HepG2 (cell line): ENCODE results near the gene GZF1. TPM values are rescaled to one million over a fixed set of nuclear protein-coding genes. Genes with fewer than 3 reads are reported as not detected.

Source experiments
- DNMT1 ChIP-seq: sonication (generic); formaldehyde crosslinking; IDR thresholded peaks from 2 replicates; pipeline ENCODE4 v1.5.1; 2020; ENCODE audit warnings: mild to moderate bottlenecking, missing genetic modification reagents
- EEA1 ChIP-seq: sonication (generic); formaldehyde crosslinking; IDR thresholded peaks from 2 replicates; pipeline ENCODE4 v1.5.1; 2020; ENCODE audit warnings: mild to moderate bottlenecking, missing genetic modification reagents, borderline replicate concordance
- ISL2 ChIP-seq: sonication (generic); formaldehyde crosslinking; IDR thresholded peaks from 2 replicates; pipeline ENCODE4 v1.5.0; 2020; ENCODE audit warnings: missing genetic modification reagents
- MAFG ChIP-seq: sonication (generic); formaldehyde crosslinking; IDR thresholded peaks from 2 replicates; pipeline ENCODE4 v1.5.1; 2020; ENCODE audit warnings: mild to moderate bottlenecking, missing genetic modification reagents
- NRL ChIP-seq: sonication (generic); formaldehyde crosslinking; IDR thresholded peaks from 2 replicates; pipeline ENCODE4 v1.5.0; 2020; ENCODE audit warnings: missing genetic modification reagents, mild to moderate bottlenecking, moderate library complexity, borderline replicate concordance
- SAP130 ChIP-seq: IDR thresholded peaks from 2 replicates; pipeline ENCODE4 v1.6.1; 2016; ENCODE audit warnings: low read depth
- XBP1 ChIP-seq: sonication (generic); formaldehyde crosslinking; IDR thresholded peaks from 2 replicates; pipeline ENCODE4 v1.5.0; 2020; ENCODE audit warnings: missing genetic modification reagents
- ZFAT ChIP-seq: sonication (generic); formaldehyde crosslinking; conservative IDR thresholded peaks from 2 replicates; pipeline ENCODE4 v1.8.1; 2023; ENCODE audit warnings: missing genetic modification reagents, inconsistent platforms
- ZNF138 ChIP-seq: sonication (generic); formaldehyde crosslinking; IDR thresholded peaks from 2 replicates; pipeline ENCODE4 v1.5.0; 2020; ENCODE audit warnings: mild to moderate bottlenecking, low read depth, missing genetic modification reagents
- ZNF180 ChIP-seq: sonication (generic); formaldehyde crosslinking; IDR thresholded peaks from 2 replicates; pipeline ENCODE4 v1.4.0; 2020; ENCODE audit warnings: low read depth, missing genetic modification reagents, borderline replicate concordance
- ZNF484 ChIP-seq: sonication (generic); formaldehyde crosslinking; IDR thresholded peaks from 2 replicates; pipeline ENCODE4 v1.5.1; 2020; ENCODE audit warnings: mild to moderate bottlenecking, low read depth, missing genetic modification reagents, borderline replicate concordance
- ZNF501 ChIP-seq: sonication (generic); formaldehyde crosslinking; IDR thresholded peaks from 2 replicates; pipeline ENCODE4 v1.5.1; 2020; ENCODE audit warnings: mild to moderate bottlenecking, moderate library complexity, missing genetic modification reagents
- ZNF563 ChIP-seq: sonication (generic); formaldehyde crosslinking; IDR thresholded peaks from 2 replicates; pipeline ENCODE4 v1.8.0; 2022; ENCODE audit warnings: mild to moderate bottlenecking, moderate library complexity, missing genetic modification reagents
- ZNF598 ChIP-seq: sonication (generic); formaldehyde crosslinking; IDR thresholded peaks from 2 replicates; pipeline ENCODE4 v1.5.1; 2020; ENCODE audit warnings: mild to moderate bottlenecking, missing genetic modification reagents, borderline replicate concordance
- ZNF607 ChIP-seq: sonication (generic); formaldehyde crosslinking; IDR thresholded peaks from 2 replicates; pipeline ENCODE4 v1.5.1; 2020; ENCODE audit warnings: missing genetic modification reagents, mild to moderate bottlenecking, borderline replicate concordance
- ZNF616 ChIP-seq: sonication (generic); formaldehyde crosslinking; IDR thresholded peaks from 2 replicates; pipeline ENCODE4 v1.5.0; 2020; ENCODE audit warnings: low read depth, mild to moderate bottlenecking, missing genetic modification reagents
- ZNF703 ChIP-seq: sonication (generic); formaldehyde crosslinking; IDR thresholded peaks from 2 replicates; pipeline ENCODE4 v1.5.1; 2020; ENCODE audit warnings: missing genetic modification reagents, mild to moderate bottlenecking, moderate library complexity, borderline replicate concordance
- polyA plus RNA-seq, 8 experiments: library from polyadenylated mRNA; depleted of rRNA in 3 of 8; stranded (reverse) in 7 of 8; unstranded in 1 of 8; fragments of >200 nt; fragmentation: Illumina TruSeq in 4 of 8; extraction: Trizol in 4 of 8; gene quantifications; 2 replicates each; pipeline versions ENCODE4 v1.2.1 to v1.2.3, GENCODE V29; 2011 to 2016; ENCODE audit warnings: low read depth in 4 of 8, missing spikeins in 1 of 8, mixed read lengths in 1 of 8; ENCODE audit not compliant: insufficient read depth in 1 of 8
- total RNA-seq, 5 experiments: library from RNA; depleted of rRNA; stranded (reverse); fragments of >200 nt; fragmentation: Illumina TruSeq; extraction: Trizol; gene quantifications; 2 replicates each; pipeline ENCODE4 v1.2.3, GENCODE V29; 2016; ENCODE audit warnings: low read depth in 1 of 5
- TF ChIP-seq, protein P1 (sequence below): IDR thresholded peaks from 2 replicates; pipeline ENCODE4 v1.6.1; 2016; ENCODE audit warnings: mild to moderate bottlenecking, missing biosample characterization, missing genetic modification reagents
- TF ChIP-seq, protein P2 (sequence below): sonication (generic); formaldehyde crosslinking; IDR thresholded peaks from 2 replicates; pipeline ENCODE4 v1.8.1; 2023; ENCODE audit warnings: mild to moderate bottlenecking, missing genetic modification reagents, borderline replicate concordance
- TF ChIP-seq, protein P3 (sequence below): sonication (generic); formaldehyde crosslinking; IDR thresholded peaks from 2 replicates; pipeline ENCODE4 v1.5.0; 2020; ENCODE audit warnings: missing genetic modification reagents, mild to moderate bottlenecking, borderline replicate concordance
- TF ChIP-seq, protein P4 (sequence below): sonication (generic); formaldehyde crosslinking; IDR thresholded peaks from 2 replicates; pipeline ENCODE4 v1.5.0; 2020; ENCODE audit warnings: mild to moderate bottlenecking, missing genetic modification reagents, borderline replicate concordance
- TF ChIP-seq, protein P5 (sequence below): sonication (generic); formaldehyde crosslinking; IDR thresholded peaks from 2 replicates; pipeline ENCODE4 v1.8.0; 2022; ENCODE audit warnings: mild to moderate bottlenecking, missing genetic modification reagents

GZF1 gene
- total and polyA plus RNA-seq, 2 of the 13 experiments (the other 11 are each of a cell fraction or from before 2014, with no cell fraction given) = 16.9 to 26.0 TPM

DNA sequence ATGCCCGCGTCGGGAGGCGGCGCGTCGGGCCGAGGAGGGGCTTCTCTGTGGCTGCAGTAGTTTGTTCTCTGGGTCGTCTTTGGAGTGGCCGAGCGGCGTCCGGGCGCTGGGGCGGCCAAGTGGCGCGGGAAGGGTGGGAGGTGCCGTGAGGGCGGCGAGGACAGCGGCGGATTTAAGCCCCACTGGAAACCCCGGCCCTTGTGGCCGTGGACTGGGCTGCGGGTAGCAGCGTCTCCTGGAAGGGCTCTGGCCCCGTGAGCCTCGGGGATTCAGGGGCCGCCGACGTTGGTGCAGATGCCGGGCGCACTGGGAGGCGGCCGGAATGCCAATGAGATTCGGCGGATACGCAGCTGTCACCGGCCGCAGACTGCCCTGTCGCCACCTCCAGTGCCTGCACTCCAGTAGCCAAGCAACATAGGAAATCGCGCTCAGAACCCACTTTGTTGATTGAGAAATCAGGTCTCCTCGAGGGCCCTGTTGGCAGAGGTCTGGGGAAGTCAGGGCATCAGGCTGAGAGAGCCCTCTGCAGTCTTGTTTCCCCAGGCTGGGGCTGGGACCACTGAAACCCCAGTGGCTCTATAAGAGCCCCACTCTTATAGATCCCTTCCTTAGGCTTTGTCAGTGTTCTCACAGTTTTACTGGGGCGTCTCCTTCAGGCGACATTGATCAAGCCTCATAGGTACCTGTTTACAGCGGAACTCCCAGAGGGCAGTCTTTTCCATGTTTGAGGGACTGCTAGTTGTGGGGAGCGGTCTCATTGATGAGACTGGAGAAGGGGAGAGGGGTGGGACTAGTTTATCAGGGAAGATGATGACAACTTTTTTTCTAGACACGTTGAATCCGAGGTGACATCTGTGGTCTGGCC, 642 bp downstream of the GZF1 start (continued):
- 0 out of 2 replicates have a peak, but pooled peaks have one; percentile 72 for TF ChIP-seq ZNF703
- TF ChIP-seq, protein P1, sequence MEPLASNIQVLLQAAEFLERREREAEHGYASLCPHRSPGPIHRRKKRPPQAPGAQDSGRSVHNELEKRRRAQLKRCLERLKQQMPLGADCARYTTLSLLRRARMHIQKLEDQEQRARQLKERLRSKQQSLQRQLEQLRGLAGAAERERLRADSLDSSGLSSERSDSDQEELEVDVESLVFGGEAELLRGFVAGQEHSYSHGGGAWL (CRISPR knock-in tag) = peak; percentile 19; the same call in 1 of the 2 replicates
- TF ChIP-seq, protein P2, sequence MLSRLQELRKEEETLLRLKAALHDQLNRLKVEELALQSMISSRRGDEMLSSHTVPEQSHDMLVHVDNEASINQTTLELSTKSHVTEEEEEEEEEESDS (CRISPR knock-in tag) = 0 out of 2 replicates have a peak, but pooled peaks have one; percentile 92
- 0 out of 2 replicates have a peak, but pooled peaks have one; percentile 3 for TF ChIP-seq ZNF180 (CRISPR knock-in tag)
- TF ChIP-seq ZNF598 = no peak
- peak; percentile 17; the same call in 1 of the 2 replicates for TF ChIP-seq ZNF563 (CRISPR knock-in tag)
- TF ChIP-seq ZNF616 = 0 out of 2 replicates have a peak, but pooled peaks have one; percentile 73
- 0 out of 2 replicates have a peak, but pooled peaks have one; percentile 51 for TF ChIP-seq ZNF607 (CRISPR knock-in tag)
- TF ChIP-seq XBP1 = 0 out of 2 replicates have a peak, but pooled peaks have one; percentile 26
- TF ChIP-seq, protein P3, sequence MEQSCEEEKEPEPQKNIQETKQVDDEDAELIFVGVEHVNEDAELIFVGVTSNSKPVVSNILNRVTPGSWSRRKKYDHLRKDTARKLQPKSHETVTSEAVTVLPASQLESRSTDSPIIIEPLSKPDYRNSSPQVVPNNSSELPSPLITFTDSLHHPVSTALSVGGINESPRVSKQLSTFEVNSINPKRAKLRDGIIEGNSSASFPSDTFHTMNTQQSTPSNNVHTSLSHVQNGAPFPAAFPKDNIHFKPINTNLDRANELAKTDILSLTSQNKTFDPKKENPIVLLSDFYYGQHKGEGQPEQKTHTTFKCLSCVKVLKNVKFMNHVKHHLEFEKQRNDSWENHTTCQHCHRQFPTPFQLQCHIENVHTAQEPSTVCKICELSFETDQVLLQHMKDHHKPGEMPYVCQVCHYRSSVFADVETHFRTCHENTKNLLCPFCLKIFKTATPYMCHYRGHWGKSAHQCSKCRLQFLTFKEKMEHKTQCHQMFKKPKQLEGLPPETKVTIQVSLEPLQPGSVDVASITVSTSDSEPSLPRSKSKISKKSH (CRISPR knock-in tag) = 0 out of 2 replicates have a peak, but pooled peaks have one; percentile 55
- TF ChIP-seq, protein P4, sequence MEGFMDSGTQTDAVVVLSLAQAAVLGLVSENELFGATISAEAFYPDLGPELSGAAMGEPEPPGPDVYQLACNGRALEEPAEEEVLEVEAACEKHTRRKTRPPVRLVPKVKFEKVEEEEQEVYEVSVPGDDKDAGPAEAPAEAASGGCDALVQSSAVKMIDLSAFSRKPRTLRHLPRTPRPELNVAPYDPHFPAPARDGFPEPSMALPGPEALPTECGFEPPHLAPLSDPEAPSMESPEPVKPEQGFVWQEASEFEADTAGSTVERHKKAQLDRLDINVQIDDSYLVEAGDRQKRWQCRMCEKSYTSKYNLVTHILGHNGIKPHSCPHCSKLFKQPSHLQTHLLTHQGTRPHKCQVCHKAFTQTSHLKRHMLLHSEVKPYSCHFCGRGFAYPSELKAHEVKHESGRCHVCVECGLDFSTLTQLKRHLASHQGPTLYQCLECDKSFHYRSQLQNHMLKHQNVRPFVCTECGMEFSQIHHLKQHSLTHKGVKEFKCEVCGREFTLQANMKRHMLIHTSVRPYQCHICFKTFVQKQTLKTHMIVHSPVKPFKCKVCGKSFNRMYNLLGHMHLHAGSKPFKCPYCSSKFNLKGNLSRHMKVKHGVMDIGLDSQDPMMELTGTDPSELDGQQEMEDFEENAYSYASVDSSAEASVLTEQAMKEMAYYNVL (CRISPR knock-in tag) = 0 out of 2 replicates have a peak, but pooled peaks have one; percentile 7
- TF ChIP-seq ISL2 (CRISPR knock-in tag) = no peak
- no peak for TF ChIP-seq ZNF484 (CRISPR knock-in tag)
- TF ChIP-seq EEA1 (CRISPR knock-in tag) = 0 out of 2 replicates have a peak, but pooled peaks have one; percentile 53
- 0 out of 2 replicates have a peak, but pooled peaks have one; percentile 43 for TF ChIP-seq MAFG (CRISPR knock-in tag)
- TF ChIP-seq ZNF138 = 0 out of 2 replicates have a peak, but pooled peaks have one; percentile 44
- peak; percentile 53 for TF ChIP-seq ZNF501
- peak; percentile 48; the same call in 1 of the 2 replicates for TF ChIP-seq ZFAT (CRISPR knock-in tag)
- TF ChIP-seq SAP130 = peak; percentile 69; the same call in 1 of the 2 replicates
- TF ChIP-seq, protein P5, sequence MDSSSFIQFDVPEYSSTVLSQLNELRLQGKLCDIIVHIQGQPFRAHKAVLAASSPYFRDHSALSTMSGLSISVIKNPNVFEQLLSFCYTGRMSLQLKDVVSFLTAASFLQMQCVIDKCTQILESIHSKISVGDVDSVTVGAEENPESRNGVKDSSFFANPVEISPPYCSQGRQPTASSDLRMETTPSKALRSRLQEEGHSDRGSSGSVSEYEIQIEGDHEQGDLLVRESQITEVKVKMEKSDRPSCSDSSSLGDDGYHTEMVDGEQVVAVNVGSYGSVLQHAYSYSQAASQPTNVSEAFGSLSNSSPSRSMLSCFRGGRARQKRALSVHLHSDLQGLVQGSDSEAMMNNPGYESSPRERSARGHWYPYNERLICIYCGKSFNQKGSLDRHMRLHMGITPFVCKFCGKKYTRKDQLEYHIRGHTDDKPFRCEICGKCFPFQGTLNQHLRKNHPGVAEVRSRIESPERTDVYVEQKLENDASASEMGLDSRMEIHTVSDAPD (CRISPR knock-in tag) = peak; percentile 69; the same call in 1 of the 2 replicates
- 0 out of 2 replicates have a peak, but pooled peaks have one; percentile 31 for TF ChIP-seq DNMT1 (CRISPR knock-in tag)
- TF ChIP-seq NRL (CRISPR knock-in tag) = peak; percentile 39; the same call in 1 of the 2 replicates
